ENCODE results near the gene DCTN2. TPM values are rescaled to one million over a fixed set of nuclear protein-coding genes. Genes with fewer than 3 reads are reported as not detected.
"Not testable (repeated sequence)": the region's sequence is repeated elsewhere in the genome, so short reads cannot be mapped to it uniquely, and the experiment has no call there.

DCTN2 gene
- total and polyA plus RNA-seq, 4 donors: 28.5 to 66.6 (median 31.2) TPM

DNA sequence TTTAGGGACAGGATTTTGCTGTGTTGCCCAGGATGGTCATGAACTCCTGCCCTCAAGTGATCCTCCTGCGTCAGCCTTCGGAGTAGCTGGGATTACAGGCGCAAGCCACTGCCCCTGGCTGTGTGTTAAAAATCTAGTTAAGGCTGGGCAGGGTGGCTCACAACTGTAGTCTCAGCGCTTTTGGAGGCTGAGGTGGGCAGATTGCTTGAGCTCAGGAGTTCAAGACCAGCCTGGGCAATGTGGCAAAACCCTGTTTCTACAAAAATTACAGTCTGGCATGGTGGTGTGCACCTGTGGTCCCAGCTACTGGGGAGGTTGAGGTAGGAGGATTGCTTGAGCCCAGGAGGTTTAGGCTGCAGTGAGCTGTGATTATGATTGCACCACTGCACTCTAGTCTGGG lies 35.8 kb downstream of the DCTN2 start:
- Histone ChIP-seq H3K4me3 (ENCODE audit: low read depth in 1 of 3, low read length in 3 of 3) (no peak overlapping the region), H3K9ac (ENCODE audit: low read depth in 1 of 2, low read length in 2 of 2) (no peak overlapping the region), H3K36me3 (ENCODE audit: control insufficient read depth in 4 of 4, insufficient read depth in 3 of 4, low read depth in 1 of 4, low read length in 3 of 4) (peaks cover 5 to 50% (median 38%) of the 10 kb centered on the region in 4 donors), H3K27me3 (ENCODE audit: control insufficient read depth in 4 of 4, insufficient read depth in 4 of 4, low read length in 3 of 4) (no peaks in the 10 kb centered on the region), H3K4me1 (ENCODE audit: control insufficient read depth in 4 of 4, insufficient read depth in 4 of 4, low read length in 3 of 4) (no peaks in the 10 kb centered on the region), H3K9me3 (ENCODE audit: control insufficient read depth in 4 of 4, low read length in 3 of 4) (no peaks in the 10 kb centered on the region), H3K27ac (ENCODE audit: low read depth in 1 of 2, low read length in 2 of 2) (no peak overlapping the region)
- WGBS: 96% methylated on average over 4 of the region's 4 CpGs
- DNase-seq (ENCODE audit: low spot score): no peak
- TF ChIP-seq FOXA1 (IDR thresholded peaks at IDR 0.05) (no peak), YY1 (IDR thresholded peaks at IDR 0.05) (no peak)

DNA sequence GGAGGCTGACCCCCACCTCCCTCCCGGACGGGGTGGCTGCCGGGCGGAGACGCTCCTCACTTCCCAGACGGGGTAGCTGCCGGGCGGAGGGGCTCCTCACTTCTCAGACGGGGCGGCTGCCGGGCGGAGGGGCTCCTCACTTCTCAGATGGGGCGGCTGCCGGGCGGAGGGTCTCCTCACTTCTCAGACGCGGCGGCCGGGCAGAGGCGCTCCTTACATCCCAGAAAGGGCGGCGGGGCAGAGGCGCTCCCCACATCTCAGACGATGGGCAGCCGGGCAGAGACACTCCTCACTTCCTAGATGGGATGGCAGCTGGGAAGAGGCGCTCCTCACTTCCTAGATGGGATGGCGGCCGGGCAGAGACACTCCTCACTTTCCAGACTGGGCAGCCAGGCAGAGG lies 39.2 kb downstream of the DCTN2 start:
- not testable (repeated sequence) for H3K9ac ChIP-seq (ENCODE audit: low read depth in 1 of 2, low read length in 2 of 2); H3K27ac ChIP-seq (ENCODE audit: low read depth in 1 of 2, low read length in 2 of 2); H3K4me3 ChIP-seq (ENCODE audit: low read depth in 1 of 3, low read length in 3 of 3); H3K9me3 ChIP-seq (ENCODE audit: control insufficient read depth in 4 of 4, low read length in 3 of 4); DNase-seq (ENCODE audit: low spot score); H3K4me1 ChIP-seq (ENCODE audit: control insufficient read depth in 4 of 4, insufficient read depth in 4 of 4, low read length in 3 of 4); H3K27me3 ChIP-seq (ENCODE audit: control insufficient read depth in 4 of 4, insufficient read depth in 4 of 4, low read length in 3 of 4)
- 98% methylated on average over 25 of the region's 28 CpGs for WGBS
- peaks cover 11 to 51% (median 25%) of the 10 kb centered on the region in 4 donors for H3K36me3 ChIP-seq (ENCODE audit: control insufficient read depth in 4 of 4, insufficient read depth in 3 of 4, low read depth in 1 of 4, low read length in 3 of 4)

DNA sequence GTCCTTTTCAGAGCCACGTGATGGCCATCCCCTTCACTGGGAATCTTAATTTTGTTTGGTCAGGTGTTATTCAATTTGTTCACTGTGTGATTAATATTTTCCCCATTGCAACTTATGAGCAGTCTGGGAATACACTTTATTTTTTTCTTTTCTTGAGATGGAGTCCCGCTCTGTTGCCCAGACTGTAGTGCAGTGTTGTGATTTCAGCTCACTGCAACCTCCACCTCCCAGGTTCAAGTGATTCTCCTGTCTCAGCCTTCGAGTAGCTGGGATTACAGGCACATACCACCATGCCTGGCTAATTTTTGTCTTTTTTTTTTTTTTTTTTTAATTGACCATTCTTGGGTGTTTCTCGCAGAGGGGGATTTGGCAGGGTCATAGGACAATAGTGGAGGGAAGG lies 40.5 kb downstream of the DCTN2 start:
- DNase-seq (ENCODE audit: low spot score); H3K4me1 ChIP-seq (ENCODE audit: control insufficient read depth in 4 of 4, insufficient read depth in 4 of 4, low read length in 3 of 4); H3K9ac ChIP-seq (ENCODE audit: low read depth in 1 of 2, low read length in 2 of 2); H3K27me3 ChIP-seq (ENCODE audit: control insufficient read depth in 4 of 4, insufficient read depth in 4 of 4, low read length in 3 of 4); H3K4me3 ChIP-seq (ENCODE audit: low read depth in 1 of 3, low read length in 3 of 3); H3K9me3 ChIP-seq (ENCODE audit: control insufficient read depth in 4 of 4, low read length in 3 of 4); H3K27ac ChIP-seq (ENCODE audit: low read depth in 1 of 2, low read length in 2 of 2): not testable (repeated sequence)
- peaks cover 8 to 47% (median 19%) of the 10 kb centered on the region in 4 donors for H3K36me3 ChIP-seq (ENCODE audit: control insufficient read depth in 4 of 4, insufficient read depth in 3 of 4, low read depth in 1 of 4, low read length in 3 of 4)
- WGBS: 95% methylated on average over 4 of the region's 4 CpGs

DNA sequence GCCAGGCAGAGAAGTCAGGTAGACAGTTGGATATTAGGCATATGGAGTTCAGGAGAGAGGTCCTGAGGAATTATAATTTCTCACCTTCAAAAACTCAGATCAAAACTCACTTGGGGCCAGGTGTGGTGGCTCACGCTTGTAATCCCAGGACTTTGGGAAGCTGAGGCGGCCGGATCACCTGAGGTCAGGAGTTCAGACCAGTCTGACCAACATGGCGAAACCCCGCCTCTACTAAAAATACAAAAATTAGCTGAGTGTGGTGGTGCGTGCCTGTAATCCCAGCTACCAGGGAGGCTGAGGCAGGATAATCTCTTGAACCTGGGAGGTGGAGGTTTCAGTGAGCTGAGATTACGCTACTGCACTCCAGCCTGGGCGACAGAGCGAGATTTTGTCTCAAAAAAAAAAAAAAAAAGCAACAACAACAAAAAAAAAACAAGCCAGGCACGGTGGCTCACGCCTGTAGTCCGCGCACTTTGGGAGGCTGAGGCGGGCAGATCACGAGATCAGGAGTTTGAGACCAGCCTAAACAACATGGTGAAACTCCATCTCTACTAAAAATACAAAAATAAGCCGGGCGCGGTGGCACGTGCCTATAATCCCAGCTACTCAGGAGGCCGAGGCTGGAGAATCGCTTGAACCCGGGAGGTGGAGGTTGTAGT lies 44.6 kb downstream of the DCTN2 start:
- H3K9me3 ChIP-seq (ENCODE audit: control insufficient read depth in 4 of 4, low read length in 3 of 4); H3K4me1 ChIP-seq (ENCODE audit: control insufficient read depth in 4 of 4, insufficient read depth in 4 of 4, low read length in 3 of 4); H3K9ac ChIP-seq (ENCODE audit: low read depth in 1 of 2, low read length in 2 of 2); H3K4me3 ChIP-seq (ENCODE audit: low read depth in 1 of 3, low read length in 3 of 3); H3K27ac ChIP-seq (ENCODE audit: low read depth in 1 of 2, low read length in 2 of 2); H3K27me3 ChIP-seq (ENCODE audit: control insufficient read depth in 4 of 4, insufficient read depth in 4 of 4, low read length in 3 of 4); DNase-seq (ENCODE audit: low spot score): not testable (repeated sequence)
- WGBS: 98% methylated on average over 22 of the region's 22 CpGs
- H3K36me3 ChIP-seq (ENCODE audit: control insufficient read depth in 4 of 4, insufficient read depth in 3 of 4, low read depth in 1 of 4, low read length in 3 of 4): peaks cover 17 to 72% (median 43%) of the 10 kb centered on the region in 4 donors

DNA sequence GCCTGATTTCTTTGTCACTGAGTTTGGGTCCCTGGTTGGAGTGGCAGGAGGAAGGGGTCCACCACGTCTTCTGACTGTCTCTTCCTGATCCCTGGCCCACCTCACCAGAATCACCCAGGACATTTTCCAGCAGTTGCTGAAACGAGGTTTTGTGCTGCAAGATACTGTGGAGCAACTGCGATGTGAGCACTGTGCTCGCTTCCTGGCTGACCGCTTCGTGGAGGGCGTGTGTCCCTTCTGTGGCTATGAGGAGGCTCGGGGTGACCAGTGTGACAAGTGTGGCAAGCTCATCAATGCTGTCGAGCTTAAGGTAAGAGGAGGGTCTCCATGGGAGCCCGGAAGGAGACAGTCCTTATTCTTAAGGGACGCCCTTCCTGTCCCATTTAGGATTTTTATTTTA lies 46.8 kb downstream of the DCTN2 start:
- H3K4me1 ChIP-seq (ENCODE audit: control insufficient read depth in 4 of 4, insufficient read depth in 4 of 4, low read length in 3 of 4): no peaks in the 10 kb centered on the region
- H3K36me3 ChIP-seq (ENCODE audit: control insufficient read depth in 4 of 4, insufficient read depth in 3 of 4, low read depth in 1 of 4, low read length in 3 of 4): peaks cover 14 to 65% (median 35%) of the 10 kb centered on the region in 4 donors
- no peaks in the 10 kb centered on the region for H3K9me3 ChIP-seq (ENCODE audit: control insufficient read depth in 4 of 4, low read length in 3 of 4)
- WGBS: 97% methylated on average over 11 of the region's 11 CpGs
- no peak overlapping the region for H3K4me3 ChIP-seq (ENCODE audit: low read depth in 1 of 3, low read length in 3 of 3)
- DNase-seq (ENCODE audit: low spot score): no peak
- TF ChIP-seq, protein P1, sequence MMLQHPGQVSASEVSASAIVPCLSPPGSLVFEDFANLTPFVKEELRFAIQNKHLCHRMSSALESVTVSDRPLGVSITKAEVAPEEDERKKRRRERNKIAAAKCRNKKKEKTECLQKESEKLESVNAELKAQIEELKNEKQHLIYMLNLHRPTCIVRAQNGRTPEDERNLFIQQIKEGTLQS (IDR thresholded peaks at IDR 0.05): no peak
- TF ChIP-seq YY1 (IDR thresholded peaks at IDR 0.05) (no peak), GABPA (IDR thresholded peaks at IDR 0.05 in 1 of 2, conservative IDR thresholded peaks at IDR 0.05 in 1 of 2) (no peak), FOXA1 (IDR thresholded peaks at IDR 0.05) (no peak), SP1 (IDR thresholded peaks at IDR 0.05) (no peak), RXRA (IDR thresholded peaks at IDR 0.05) (no peak)
- TF ChIP-seq, protein P2, sequence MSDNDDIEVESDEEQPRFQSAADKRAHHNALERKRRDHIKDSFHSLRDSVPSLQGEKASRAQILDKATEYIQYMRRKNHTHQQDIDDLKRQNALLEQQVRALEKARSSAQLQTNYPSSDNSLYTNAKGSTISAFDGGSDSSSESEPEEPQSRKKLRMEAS (IDR thresholded peaks at IDR 0.05): no peak
- no peak overlapping the region for H3K27ac ChIP-seq (ENCODE audit: low read depth in 1 of 2, low read length in 2 of 2)
- H3K9ac ChIP-seq (ENCODE audit: low read depth in 1 of 2, low read length in 2 of 2): no peak overlapping the region
- H3K27me3 ChIP-seq (ENCODE audit: control insufficient read depth in 4 of 4, insufficient read depth in 4 of 4, low read length in 3 of 4): no peaks in the 10 kb centered on the region
